Measurements from ENCODE around the gene CPSF3. TPM values are rescaled to one million over a fixed set of nuclear protein-coding genes. Genes with fewer than 3 reads are reported as not detected.

The CPSF3 gene
- total RNA-seq, 1 experiment from 2014 or later, result 31.1 TPM

DNA sequence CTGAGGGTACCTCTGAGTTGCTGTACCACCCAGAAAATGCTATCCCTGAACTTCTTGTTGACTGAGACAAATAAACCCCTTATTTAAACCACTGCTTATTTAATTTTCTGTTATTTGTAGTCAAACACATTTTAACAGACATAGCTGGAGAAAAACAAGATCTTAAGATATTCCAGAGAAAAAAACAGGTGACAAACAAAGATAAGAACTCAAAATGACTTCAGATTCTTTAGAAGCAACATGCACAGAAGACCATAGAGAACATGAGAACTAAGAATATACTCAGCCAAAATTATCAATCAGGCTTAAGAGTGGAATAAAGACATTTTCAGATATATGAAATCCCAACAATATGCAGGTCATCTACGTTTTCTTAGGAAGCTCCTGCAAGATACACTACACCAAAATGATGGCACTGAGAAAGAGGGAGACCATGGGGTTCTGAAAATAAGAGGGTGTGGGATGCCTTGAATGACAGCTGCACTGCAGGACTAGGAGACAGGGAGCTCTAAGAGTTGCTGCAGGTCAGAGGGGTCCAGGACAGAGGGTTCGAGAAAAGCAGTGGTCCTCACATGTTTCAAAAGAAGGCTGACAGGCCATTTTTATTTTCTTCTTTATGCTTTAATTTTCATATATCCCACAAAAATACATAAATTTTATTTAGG, 93.8 kb downstream of the CPSF3 start:
- Histone ChIP-seq H3K27me3 (no peaks in the 10 kb centered on the region), H3K4me3 (no peak overlapping the region), H3K36me3 (peaks cover 79% of the 10 kb centered on the region), H3K9me3 (no peaks in the 10 kb centered on the region)
- no peak for DNase-seq

DNA sequence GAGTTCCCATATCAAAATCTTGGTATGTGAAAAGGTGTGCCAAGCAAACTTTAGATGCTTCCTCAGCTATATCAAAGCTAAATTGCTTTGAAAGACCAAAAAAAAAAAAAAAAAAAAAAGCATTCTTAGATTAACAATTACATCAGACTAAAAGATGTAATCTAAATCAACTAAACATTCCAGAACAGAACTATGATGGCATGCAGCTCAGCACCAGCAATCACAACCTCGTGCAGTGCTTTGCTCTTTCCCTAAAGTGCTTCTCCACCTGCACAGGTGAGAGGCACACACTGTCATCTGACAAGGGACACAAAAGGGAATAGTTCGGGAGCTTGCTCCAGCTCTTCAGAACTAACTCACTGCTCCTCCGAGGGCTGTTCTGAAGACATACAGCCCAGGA, 94.7 kb downstream of the CPSF3 start:
- DNase-seq, result no peak
- H3K27me3 ChIP-seq, result no peaks in the 10 kb centered on the region
- no peak overlapping the region for H3K4me3 ChIP-seq
- H3K9me3 ChIP-seq, result no peaks in the 10 kb centered on the region
- peaks cover 72% of the 10 kb centered on the region for H3K36me3 ChIP-seq

DNA sequence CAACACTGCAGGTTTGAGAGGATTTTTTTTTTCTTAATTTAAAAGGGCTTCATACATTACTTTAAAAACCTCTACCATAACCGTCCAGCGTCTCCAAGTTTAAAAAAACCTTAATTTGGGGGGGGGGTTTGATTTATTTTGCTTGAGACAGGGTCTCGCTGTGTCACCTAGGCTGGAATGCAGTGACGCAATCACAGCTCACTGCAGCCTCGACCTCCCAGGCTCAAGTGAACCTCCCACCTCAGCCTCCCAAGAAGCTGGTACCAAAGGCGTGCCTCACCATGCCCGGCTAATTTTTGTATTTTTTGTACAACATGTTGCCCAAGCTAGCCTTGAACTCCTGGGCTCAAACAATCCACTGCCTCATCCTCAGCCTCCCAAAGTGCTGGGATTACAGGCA, 95.3 kb downstream of the CPSF3 start:
- no peak for DNase-seq
- peaks cover 72% of the 10 kb centered on the region for H3K36me3 ChIP-seq
- no peaks in the 10 kb centered on the region for H3K9me3 ChIP-seq
- no peak overlapping the region for H3K4me3 ChIP-seq
- no peaks in the 10 kb centered on the region for H3K27me3 ChIP-seq

DNA sequence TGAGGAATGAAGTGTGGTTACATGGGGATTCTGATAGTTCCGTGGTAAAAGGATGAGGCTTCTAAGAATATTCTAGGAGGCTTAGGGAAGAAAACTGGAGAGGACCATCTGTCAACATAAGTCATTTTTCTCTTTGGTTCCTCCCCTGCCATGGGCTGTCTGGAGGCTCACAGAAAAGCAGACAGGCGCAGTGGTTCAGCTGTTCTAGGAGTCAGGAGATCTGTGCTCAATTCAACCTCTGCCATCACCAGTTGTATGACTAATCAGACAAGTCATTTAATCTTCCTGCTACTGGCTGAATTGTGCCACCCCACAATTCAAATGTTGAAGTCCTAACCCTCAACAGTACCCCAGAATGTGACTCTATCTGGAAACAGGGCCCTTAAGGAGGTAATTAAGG, 95.8 kb downstream of the CPSF3 start:
- Histone ChIP-seq H3K36me3 (peaks cover 71% of the 10 kb centered on the region), H3K9me3 (no peaks in the 10 kb centered on the region), H3K4me3 (no peak overlapping the region), H3K27me3 (no peaks in the 10 kb centered on the region)
- no peak for DNase-seq

Other genes starting within 250 kb of the CPSF3 start
- 18.4 and 30.6 TPM in 2 replicates for gene ASAP2, start 216.8 kb upstream of the CPSF3 start, total RNA-seq (2014; rRNA removed; shearing (Covaris generic); ENCODE audit: low replicate concordance)
- 95.1 and 158 TPM in 2 replicates for gene ITGB1BP1, start 126 bp upstream of the CPSF3 start, total RNA-seq (2014; rRNA removed; shearing (Covaris generic); ENCODE audit: low replicate concordance)
- 23.2 and 31.0 TPM in 2 replicates for gene IAH1, start 50.9 kb downstream of the CPSF3 start, total RNA-seq (2014; rRNA removed; shearing (Covaris generic); ENCODE audit: low replicate concordance)
- gene ADAM17, start 132.2 kb downstream of the CPSF3 start, total RNA-seq (2014; rRNA removed; shearing (Covaris generic); ENCODE audit: low replicate concordance), result 9.0 and 9.9 TPM in 2 replicates
- gene YWHAQ, start 207.3 kb downstream of the CPSF3 start, total RNA-seq (2014; rRNA removed; shearing (Covaris generic); ENCODE audit: low replicate concordance), result 598 and 683 TPM in 2 replicates